Lower lobe of right lung (tissue), 2 donors: ENCODE results near the gene TTN. TPM values are rescaled to one million over a fixed set of nuclear protein-coding genes. Genes with fewer than 3 reads are reported as not detected.

Source experiments
- ATAC-seq, 2 donors: fragments of 200-7000 bp; cut with Tn5 transposase; one replicate each; pipeline ENCODE4 v1.9.1; 2020 to 2022; ENCODE audit warnings: mild to moderate bottlenecking in 2 of 2, moderate library complexity in 2 of 2
- DNase-seq: peaks from one replicate; pipeline ENCODE4 v3.0.0-alpha.2; 2020
- H3K27ac ChIP-seq: fragments of 200-600 bp; one replicate; pipeline ENCODE4 v1.8.0; 2022
- H3K27me3 ChIP-seq: fragments of 200-600 bp; one replicate; pipeline ENCODE4 v1.8.0; 2022; ENCODE audit warnings: low read depth
- H3K36me3 ChIP-seq: fragments of 200-600 bp; one replicate; pipeline ENCODE4 v1.8.0; 2022; ENCODE audit warnings: mild to moderate bottlenecking
- H3K4me1 ChIP-seq: fragments of 200-600 bp; one replicate; pipeline ENCODE4 v1.8.0; 2022
- H3K4me3 ChIP-seq: fragments of 200-600 bp; one replicate; pipeline ENCODE4 v1.8.0; 2022; ENCODE audit warnings: mild to moderate bottlenecking
- H3K9me3 ChIP-seq: fragments of 200-600 bp; one replicate; pipeline ENCODE4 v1.8.0; 2022
- CTCF ChIP-seq: fragments of 200-600 bp; IDR thresholded peaks from one replicate; pipeline ENCODE4 v1.8.0; 2022; ENCODE audit warnings: antibody characterized with exemption, mild to moderate bottlenecking
- intact Hi-C: fragments of 100-400 bp; cut with DNase I; formaldehyde crosslinking; loops from one replicate; pipeline ENCODE4 v1.11.0; 2022
- total RNA-seq: library from RNA; stranded (reverse); fragmentation: NEBNext Ultra II Directional; extraction: Animal tissue kit (Norgen Biotek cat#: 25700); gene quantifications from one replicate; pipeline ENCODE4 v1.2.1, GENCODE V29; 2021
- donor health status: DM: no; HTN: yes; CAD: no; lungs with severe emphysema.

The TTN gene
- total RNA-seq, 1 donor from 2014 or later: 40.3 TPM

DNA sequence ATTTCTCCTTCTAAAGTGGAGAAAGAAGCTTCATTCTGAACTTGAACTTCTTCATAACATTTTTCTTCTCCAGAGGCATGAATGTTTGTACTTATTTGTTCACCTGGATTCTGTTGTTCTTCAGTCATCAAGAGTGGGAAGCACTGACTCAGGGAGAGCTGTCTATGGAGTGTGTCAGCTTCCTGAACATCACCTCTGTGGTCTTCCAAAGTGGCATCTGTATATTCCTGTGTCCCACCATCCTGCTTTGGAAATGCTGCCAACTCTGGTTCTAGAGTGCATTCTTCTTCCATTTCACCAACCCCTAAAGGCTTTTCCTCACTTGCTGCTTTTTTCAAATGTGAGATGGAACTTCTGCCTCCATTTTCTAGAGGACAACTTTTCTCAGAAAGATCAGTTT is 59.5 kb downstream of the TTN start:
- H3K4me1 ChIP-seq: no peaks in the 10 kb centered on the region
- intact Hi-C loops: no loop called here
- DNase-seq (no peak), ATAC-seq (no peak)
- no peaks in the 10 kb centered on the region for H3K27me3 ChIP-seq
- H3K27ac ChIP-seq: no peak overlapping the region
- no peaks in the 10 kb centered on the region for H3K9me3 ChIP-seq
- no peak overlapping the region for H3K4me3 ChIP-seq
- TF ChIP-seq CTCF: no peak
- no peaks in the 10 kb centered on the region for H3K36me3 ChIP-seq

- no peaks in the 10 kb centered on the region for H3K9me3 ChIP-seq
- H3K27me3 ChIP-seq: no peaks in the 10 kb centered on the region
- no peaks in the 10 kb centered on the region for H3K4me1 ChIP-seq
- DNase-seq (no peak), ATAC-seq (no peak)
- intact Hi-C loops: no loop called here
- H3K27ac ChIP-seq: no peak overlapping the region
- no peaks in the 10 kb centered on the region for H3K36me3 ChIP-seq
- no peak for TF ChIP-seq CTCF
- no peak overlapping the region for H3K4me3 ChIP-seq
Observed at GRCh38 chr2:178734518-178734917, 72.7 kb downstream of the TTN start.

GRCh38 chr2:178733975-178734374 is 73.2 kb downstream of the TTN start:
- H3K36me3 ChIP-seq: no peaks in the 10 kb centered on the region
- H3K27ac ChIP-seq: no peak overlapping the region
- intact Hi-C loops: no loop called here
- ATAC-seq (no peak), DNase-seq (no peak)
- no peaks in the 10 kb centered on the region for H3K4me1 ChIP-seq
- no peak for TF ChIP-seq CTCF
- no peaks in the 10 kb centered on the region for H3K27me3 ChIP-seq
- no peak overlapping the region for H3K4me3 ChIP-seq
- H3K9me3 ChIP-seq: no peaks in the 10 kb centered on the region

- no peaks in the 10 kb centered on the region for H3K27me3 ChIP-seq
- H3K4me3 ChIP-seq: no peak overlapping the region
- intact Hi-C loops: no loop called here
- H3K9me3 ChIP-seq: no peaks in the 10 kb centered on the region
- H3K27ac ChIP-seq: no peak overlapping the region
- no peaks in the 10 kb centered on the region for H3K4me1 ChIP-seq
- TF ChIP-seq CTCF: no peak
- H3K36me3 ChIP-seq: no peaks in the 10 kb centered on the region
- DNase-seq (no peak), ATAC-seq (no peak)
Observed at GRCh38 chr2:178732913-178733312, 74.3 kb downstream of the TTN start.

DNA sequence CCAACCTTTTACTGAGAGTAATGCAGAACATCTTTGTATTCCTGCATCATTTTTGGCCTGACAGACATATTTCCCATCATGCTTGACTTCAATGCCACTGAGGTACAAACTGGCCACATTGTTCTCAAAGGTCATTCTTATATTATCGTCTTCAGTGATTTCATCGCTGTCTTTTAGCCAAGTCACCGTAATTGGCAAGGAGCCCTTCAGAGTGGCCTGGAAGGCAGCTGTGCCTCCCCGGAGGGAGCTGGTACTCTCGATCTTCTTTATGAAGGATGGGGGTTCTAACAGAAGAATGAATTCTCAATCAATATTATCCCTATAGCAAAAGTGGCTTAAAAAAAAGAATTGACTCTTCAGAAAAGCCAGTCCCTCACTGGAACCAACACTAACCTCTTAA is 75.9 kb downstream of the TTN start:
- no peak overlapping the region for H3K27ac ChIP-seq
- DNase-seq: no peak
- no peak overlapping the region for H3K4me3 ChIP-seq
- H3K36me3 ChIP-seq: no peaks in the 10 kb centered on the region
- H3K9me3 ChIP-seq: no peaks in the 10 kb centered on the region
- no peak for TF ChIP-seq CTCF
- H3K4me1 ChIP-seq: no peaks in the 10 kb centered on the region
- intact Hi-C loops: no loop called here
- no peaks in the 10 kb centered on the region for H3K27me3 ChIP-seq
- no peak for ATAC-seq

- no peak for DNase-seq
- no peak for ATAC-seq
- Histone ChIP-seq H3K27me3 (no peaks in the 10 kb centered on the region), H3K4me1 (no peaks in the 10 kb centered on the region), H3K9me3 (no peaks in the 10 kb centered on the region), H3K4me3 (no peak overlapping the region), H3K27ac (no peak overlapping the region), H3K36me3 (no peaks in the 10 kb centered on the region)
- intact Hi-C loops: no loop called here
- no peak for TF ChIP-seq CTCF
Observed at GRCh38 chr2:178730049-178730448, 77.2 kb downstream of the TTN start.
